Measurements from ENCODE around the gene TMCC3. TPM values are rescaled to one million over a fixed set of nuclear protein-coding genes. Genes with fewer than 3 reads are reported as not detected.

TMCC3 gene
- total RNA-seq, 3 donors from 2014 or later (not counting 1 experiment from before 2014, with no cell fraction given): 20.1 to 29.3 (median 21.6) TPM

GRCh38 chr12:94582591-94582990, 67.8 kb downstream of the TMCC3 start:
- H3K9me3 Mint-ChIP-seq: no peaks in the 10 kb centered on the region
- ATAC-seq (no peak), DNase-seq (no peak)
- intact Hi-C loops (cut with micrococcal nuclease): no loop called here
- no peak overlapping the region for H3K4me3 Mint-ChIP-seq
- 97% methylated on average over 4 of the region's 5 CpGs for WGBS (ENCODE audit: insufficient coverage)
- no peak overlapping the region for H3K27ac ChIP-seq (ENCODE audit: low read length)
- no peak overlapping the region for H3K27ac Mint-ChIP-seq
- peaks cover 3% of the 10 kb centered on the region for H3K36me3 ChIP-seq (ENCODE audit: control insufficient read depth, insufficient read depth, low read length)
- H3K36me3 Mint-ChIP-seq: peaks cover 10% of the 10 kb centered on the region
- no peaks in the 10 kb centered on the region for H3K27me3 Mint-ChIP-seq (ENCODE audit: low read depth in 2 of 2)
- no peaks in the 10 kb centered on the region for H3K9me3 ChIP-seq (ENCODE audit: control insufficient read depth, insufficient read depth, low read length)
- no peak overlapping the region for H3K4me3 ChIP-seq (ENCODE audit: low read length)
- no peak for TF ChIP-seq CTCF (IDR thresholded peaks at IDR 0.05)
- H3K27me3 ChIP-seq (ENCODE audit: control insufficient read depth, insufficient read depth, low read length): no peaks in the 10 kb centered on the region
- H3K4me1 ChIP-seq (ENCODE audit: control insufficient read depth, insufficient read depth, low read length): no peaks in the 10 kb centered on the region
- H3K4me1 Mint-ChIP-seq: peaks cover 19 to 34% of the 10 kb centered on the region in 2 donors

DNA sequence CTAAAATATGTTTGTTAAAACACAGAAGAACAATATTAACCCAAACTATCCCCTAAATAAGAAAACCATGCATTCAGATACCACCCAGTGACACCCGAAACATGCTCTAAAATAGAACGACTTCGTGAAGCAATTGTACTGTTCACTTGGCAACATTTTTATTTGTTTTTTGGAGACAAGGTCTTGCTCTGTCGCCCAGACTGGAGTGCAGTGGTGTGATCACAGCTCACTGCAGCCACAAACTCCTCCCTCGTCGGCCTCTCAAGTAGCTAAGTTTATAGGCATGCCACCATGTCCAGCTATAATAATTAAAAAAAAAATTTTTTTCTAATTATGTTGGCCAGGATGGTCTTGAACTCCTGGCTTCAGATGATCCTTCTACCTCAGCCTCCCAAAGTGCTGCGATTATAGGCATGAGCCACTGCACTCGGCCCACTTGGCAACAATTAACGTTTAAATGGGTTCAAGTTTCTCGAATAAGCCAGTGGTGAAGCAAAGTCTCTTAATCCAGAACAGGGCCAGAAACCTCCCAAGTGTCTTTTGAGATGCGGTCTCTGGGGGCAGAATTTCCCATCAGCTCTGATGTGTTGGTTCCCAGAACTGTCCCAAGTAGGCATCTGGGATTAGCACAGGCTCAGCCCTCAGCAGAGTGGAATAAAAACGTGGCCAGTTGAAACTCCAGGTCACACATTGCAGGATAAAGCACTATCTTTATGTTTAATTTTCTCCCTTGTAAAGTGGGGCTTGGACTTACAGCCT, 74.5 kb downstream of the TMCC3 start:
- Histone ChIP-seq H3K27ac (ENCODE audit: low read length) (no peak overlapping the region), H3K4me1 (ENCODE audit: control insufficient read depth, insufficient read depth, low read length) (no peaks in the 10 kb centered on the region), H3K27me3 (ENCODE audit: control insufficient read depth, insufficient read depth, low read length) (no peaks in the 10 kb centered on the region), H3K4me3 (ENCODE audit: low read length) (no peak overlapping the region), H3K9me3 (ENCODE audit: control insufficient read depth, insufficient read depth, low read length) (no peaks in the 10 kb centered on the region), H3K36me3 (ENCODE audit: control insufficient read depth, insufficient read depth, low read length) (peaks cover 9% of the 10 kb centered on the region)
- Mint-ChIP-seq H3K9me3 (no peaks in the 10 kb centered on the region), H3K4me3 (no peak overlapping the region), H3K27ac (no peak overlapping the region), H3K4me1 (no peaks in the 10 kb centered on the region), H3K27me3 (ENCODE audit: low read depth in 2 of 2) (no peaks in the 10 kb centered on the region), H3K36me3 (peaks cover 17% of the 10 kb centered on the region)
- intact Hi-C loops (cut with micrococcal nuclease): no loop called here
- DNase-seq (no peak), ATAC-seq (no peak)
- WGBS (ENCODE audit: insufficient coverage): 92% methylated on average over 10 of the region's 12 CpGs
- no peak for TF ChIP-seq CTCF (IDR thresholded peaks at IDR 0.05)

GRCh38 chr12:94575024-94575423, 75.3 kb downstream of the TMCC3 start:
- H3K36me3 Mint-ChIP-seq: peaks cover 25% of the 10 kb centered on the region

More at GRCh38 chr12:94575024-94575423, 75.3 kb downstream of the TMCC3 start:
- DNase-seq (no peak), ATAC-seq (no peak)
- H3K4me3 Mint-ChIP-seq: no peak overlapping the region
- peaks cover 11% of the 10 kb centered on the region for H3K36me3 ChIP-seq (ENCODE audit: control insufficient read depth, insufficient read depth, low read length)
- no peaks in the 10 kb centered on the region for H3K27me3 Mint-ChIP-seq (ENCODE audit: low read depth in 2 of 2)
- WGBS (ENCODE audit: insufficient coverage): 80% methylated on average over 1 of the region's 2 CpGs
- no peaks in the 10 kb centered on the region for H3K27me3 ChIP-seq (ENCODE audit: control insufficient read depth, insufficient read depth, low read length)
- no peak overlapping the region for H3K27ac Mint-ChIP-seq
- no peak overlapping the region for H3K27ac ChIP-seq (ENCODE audit: low read length)
- no peaks in the 10 kb centered on the region for H3K4me1 Mint-ChIP-seq
- no peak overlapping the region for H3K4me3 ChIP-seq (ENCODE audit: low read length)
- intact Hi-C loops (cut with micrococcal nuclease): no loop called here
- no peaks in the 10 kb centered on the region for H3K4me1 ChIP-seq (ENCODE audit: control insufficient read depth, insufficient read depth, low read length)
- no peaks in the 10 kb centered on the region for H3K9me3 ChIP-seq (ENCODE audit: control insufficient read depth, insufficient read depth, low read length)
- no peaks in the 10 kb centered on the region for H3K9me3 Mint-ChIP-seq
- TF ChIP-seq CTCF (IDR thresholded peaks at IDR 0.05): no peak
